HG02943 (cell line): ENCODE results near the gene MRPL36.

ENCODE experiments used
- ATAC-seq: cut with Tn5 transposase; IDR thresholded peaks from one replicate; pipeline ENCODE4 v1.9.1; 2021; ENCODE audit warnings: mild to moderate bottlenecking, low read depth, moderate library complexity; ENCODE audit not compliant: unreplicated experiment

Gene MRPL36

GRCh38 chr5:1770443-1770802, 29.2 kb downstream of the MRPL36 start:
- no peak for ATAC-seq

GRCh38 chr5:1769752-1770442, 29.7 kb downstream of the MRPL36 start:
- no peak for ATAC-seq

- no peak for ATAC-seq
These were observed 30.5 kb downstream of the MRPL36 start for GRCh38 chr5:1769017-1769640.

- no peak for ATAC-seq
These were observed 31.2 kb downstream of the MRPL36 start for GRCh38 chr5:1768283-1769000.

GRCh38 chr5:1767524-1768282, 31.9 kb downstream of the MRPL36 start:
- no peak for ATAC-seq

GRCh38 chr5:1765880-1766235, 33.8 kb downstream of the MRPL36 start:
- ATAC-seq = no peak

GRCh38 chr5:1765141-1765879, 34.3 kb downstream of the MRPL36 start:
- no peak for ATAC-seq

GRCh38 chr5:1764606-1764960, 35.1 kb downstream of the MRPL36 start:
- no peak for ATAC-seq

GRCh38 chr5:1763960-1764605, 35.6 kb downstream of the MRPL36 start:
- no peak for ATAC-seq

GRCh38 chr5:1763548-1763911, 36.1 kb downstream of the MRPL36 start:
- ATAC-seq = no peak

- no peak for ATAC-seq
These were observed 36.6 kb downstream of the MRPL36 start for GRCh38 chr5:1762883-1763547.

GRCh38 chr5:1762121-1762882, 37.3 kb downstream of the MRPL36 start:
- no peak for ATAC-seq

GRCh38 chr5:1761453-1761755, 38.2 kb downstream of the MRPL36 start:
- ATAC-seq = no peak

- ATAC-seq = no peak
These were observed 38.8 kb downstream of the MRPL36 start for GRCh38 chr5:1760656-1761452.

GRCh38 chr5:1760231-1760630, 39.4 kb downstream of the MRPL36 start:
- ATAC-seq = no peak

- ATAC-seq = no peak
These were observed 40.2 kb downstream of the MRPL36 start for GRCh38 chr5:1759378-1759970.

GRCh38 chr5:1758574-1758973, 41.1 kb downstream of the MRPL36 start:
- no peak for ATAC-seq

- ATAC-seq = no peak
These were observed 42.1 kb downstream of the MRPL36 start for GRCh38 chr5:1757511-1757910.
